Measurements from ENCODE around the gene S1PR1.
"Not testable (repeated sequence)": the region's sequence is repeated elsewhere in the genome, so short reads cannot be mapped to it uniquely, and the experiment has no call there.

Gene S1PR1

GRCh38 chr1:101220906-101221305 is 15.9 kb upstream of the S1PR1 start:
- no peak for DNase-seq

DNA sequence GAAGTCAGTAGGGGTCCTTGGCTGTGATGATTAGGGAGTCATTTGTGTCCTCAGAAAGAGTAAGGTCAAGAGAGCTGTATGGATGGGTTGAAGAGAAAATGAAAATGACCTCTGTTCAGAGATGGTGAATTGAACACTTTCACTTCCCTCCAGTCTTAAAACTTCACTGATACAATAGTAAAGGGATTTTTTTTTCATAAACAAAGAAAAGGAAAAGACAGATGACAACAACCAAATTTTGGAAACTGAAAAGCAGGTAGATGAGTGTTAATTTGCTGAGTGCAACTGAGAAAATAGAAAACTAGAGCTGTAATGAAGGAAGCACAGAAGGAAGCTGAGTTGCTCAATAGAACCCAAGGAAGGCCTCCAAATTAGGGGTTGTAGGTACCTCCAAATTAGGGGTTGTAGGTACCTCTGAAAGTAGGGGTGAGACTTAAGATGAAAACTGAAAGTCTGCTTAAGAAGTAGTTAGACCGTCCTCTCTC is 14.8 kb upstream of the S1PR1 start:
- no peak for DNase-seq

DNA sequence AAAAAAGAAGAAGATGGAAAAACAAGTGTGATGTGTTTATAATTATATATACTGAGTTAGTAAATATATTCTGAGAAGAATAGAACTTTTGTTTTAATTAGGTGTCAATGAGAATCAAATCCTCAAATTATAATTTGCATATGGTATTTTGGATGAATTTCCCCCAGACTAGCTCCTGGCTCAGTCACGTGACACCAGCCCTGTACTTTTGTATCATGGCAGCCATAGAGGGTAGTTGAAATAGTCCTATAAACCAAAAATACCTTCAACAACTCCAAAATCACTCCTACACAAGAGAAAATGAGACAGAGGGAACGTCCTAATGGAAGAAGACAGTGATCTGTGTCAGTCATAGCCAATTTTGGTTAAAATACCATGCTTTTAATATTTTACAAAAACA is 9.0 kb upstream of the S1PR1 start:
- no peak for DNase-seq

DNA sequence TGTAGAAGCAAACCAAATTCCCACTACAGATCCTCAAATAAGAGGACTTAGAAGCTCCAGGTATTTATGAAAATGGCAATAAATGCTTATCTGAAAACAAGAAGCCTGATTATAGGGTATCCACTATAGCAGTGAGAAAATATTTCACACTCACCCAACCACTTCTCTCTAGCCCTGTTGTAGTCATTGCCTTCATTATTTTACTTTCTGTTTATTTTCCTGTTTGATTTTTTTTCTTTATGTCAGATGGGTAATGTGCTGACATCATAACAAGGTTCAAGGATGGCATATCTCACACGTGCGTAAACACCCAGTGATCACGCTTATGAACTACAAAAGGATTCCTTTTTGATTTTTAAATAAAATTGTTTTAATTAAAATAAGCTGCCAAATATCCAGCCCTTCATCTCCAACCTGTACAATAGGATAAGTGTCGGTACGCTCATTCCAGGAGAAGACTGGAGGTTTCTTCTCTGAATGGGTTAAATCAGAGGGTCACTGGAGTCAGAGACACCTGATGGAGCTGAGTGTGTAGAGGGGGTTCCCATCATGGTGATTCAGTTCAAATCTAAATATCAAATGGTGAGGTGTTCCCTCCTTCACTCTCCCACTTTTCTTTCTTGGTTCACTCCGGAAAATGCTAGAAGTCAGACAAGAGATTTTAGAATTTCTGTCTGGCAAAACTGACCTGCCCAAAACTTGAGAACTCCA is 8.2 kb upstream of the S1PR1 start:
- no peak for DNase-seq

GRCh38 chr1:101232182-101232581 is 4.6 kb upstream of the S1PR1 start:
- DNase-seq: not testable (repeated sequence)

- peak; percentile 28 for DNase-seq
Measured at GRCh38 chr1:101233495-101233894, 3.3 kb upstream of the S1PR1 start.

DNA sequence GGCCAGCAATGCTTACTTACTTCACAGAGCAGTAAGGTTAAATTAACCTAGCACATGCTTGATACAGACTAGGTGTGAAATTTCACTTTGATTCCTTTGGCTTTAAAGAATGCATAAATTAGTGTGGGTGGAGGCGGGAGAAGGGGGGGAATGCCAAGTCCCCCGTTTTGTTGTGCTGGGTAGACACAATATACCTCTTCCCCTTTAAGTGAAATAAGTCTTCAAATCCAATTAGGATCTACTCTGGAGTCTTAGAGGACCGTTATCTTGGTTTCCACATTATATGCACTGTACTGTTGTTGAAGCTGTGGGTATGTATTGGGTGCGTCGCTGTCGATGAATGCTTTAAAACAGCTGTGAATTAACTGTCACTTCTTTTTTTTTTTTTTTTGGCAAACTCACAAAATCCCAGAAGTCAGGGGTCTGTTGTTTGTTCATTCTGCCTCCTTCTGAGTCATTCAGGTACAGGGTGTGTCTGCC is 1.6 kb upstream of the S1PR1 start:
- no peak for DNase-seq

DNA sequence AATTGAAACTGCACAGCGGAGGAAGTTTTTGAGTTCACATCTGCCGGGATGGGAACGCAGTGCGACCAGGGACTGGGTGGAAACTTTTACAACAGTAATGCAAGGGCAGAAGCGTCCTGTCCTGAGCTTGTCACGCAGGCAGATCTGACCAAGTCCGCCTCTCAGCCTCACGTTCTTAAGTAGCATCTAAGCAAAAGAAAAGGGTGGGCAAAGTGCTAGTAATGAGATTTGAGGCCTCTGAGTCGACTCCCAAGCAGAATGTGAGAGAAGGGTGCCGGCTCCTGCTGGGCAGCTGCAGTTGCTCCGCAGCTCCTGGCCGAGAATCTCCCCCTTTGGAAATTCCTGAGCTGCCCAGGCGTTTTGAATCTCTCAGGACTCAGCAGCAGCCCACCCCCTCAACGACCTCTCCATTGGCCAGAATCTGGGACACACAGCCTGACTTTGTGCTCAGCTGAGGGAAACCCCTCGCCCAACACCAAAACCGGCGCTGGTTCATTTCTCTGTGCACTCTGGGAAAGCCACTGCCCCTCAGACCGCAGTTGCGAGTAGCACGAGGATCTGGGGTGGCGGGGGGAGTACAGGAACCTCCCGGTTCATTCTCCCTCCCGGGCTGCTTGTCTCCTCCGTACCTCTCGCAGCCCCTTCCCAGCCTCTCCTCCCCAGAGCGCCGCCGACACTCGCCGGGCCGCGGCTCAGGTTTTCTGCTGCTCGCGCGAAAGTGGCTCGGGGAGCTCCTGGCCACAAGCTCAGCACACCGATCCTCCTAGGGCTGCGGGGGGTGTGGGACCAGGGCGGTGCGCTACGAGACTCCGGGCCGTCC is 913 bp upstream of the S1PR1 start:
- peak; percentile 75 for DNase-seq

DNA sequence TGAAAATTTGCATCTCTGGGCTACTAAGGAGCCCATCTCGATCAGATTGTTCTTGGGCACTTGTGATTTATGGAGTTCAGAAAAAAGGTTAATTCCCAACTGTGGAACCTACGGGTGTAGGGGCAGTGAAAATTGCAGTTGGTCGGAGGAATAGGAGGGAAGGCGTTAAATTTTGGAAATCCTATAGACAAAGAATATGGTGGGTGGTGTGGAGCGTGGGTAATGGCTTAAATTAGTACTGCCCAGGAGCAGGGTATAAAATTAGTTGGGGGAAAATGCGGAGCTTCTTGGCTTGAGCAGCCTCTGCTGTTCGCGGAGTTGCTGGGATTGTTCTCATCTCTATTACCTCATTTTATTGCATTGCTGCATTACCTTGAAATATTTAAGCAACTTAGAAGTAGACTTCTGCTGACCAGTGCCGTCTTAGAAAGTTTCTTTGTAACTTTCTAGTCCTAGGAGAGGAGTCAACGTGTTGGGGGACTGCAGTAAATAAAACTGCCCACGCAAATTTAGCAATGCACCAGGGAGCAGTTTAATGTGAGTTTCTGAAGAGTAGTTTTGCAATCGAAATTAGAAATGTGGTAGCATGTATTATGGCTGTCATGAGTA is 514 bp downstream of the S1PR1 start:
- DNase-seq: peak; percentile 73

GRCh38 chr1:101238031-101238628 is 1.3 kb downstream of the S1PR1 start:
- DNase-seq: peak; percentile 62

- DNase-seq: peak; percentile 98
Measured at GRCh38 chr1:101238681-101239094, 1.9 kb downstream of the S1PR1 start.

GRCh38 chr1:101239095-101240040 is 2.5 kb downstream of the S1PR1 start:
- DNase-seq: peak; percentile 62

- no peak for DNase-seq
Measured at GRCh38 chr1:101240041-101240430, 3.2 kb downstream of the S1PR1 start.

DNA sequence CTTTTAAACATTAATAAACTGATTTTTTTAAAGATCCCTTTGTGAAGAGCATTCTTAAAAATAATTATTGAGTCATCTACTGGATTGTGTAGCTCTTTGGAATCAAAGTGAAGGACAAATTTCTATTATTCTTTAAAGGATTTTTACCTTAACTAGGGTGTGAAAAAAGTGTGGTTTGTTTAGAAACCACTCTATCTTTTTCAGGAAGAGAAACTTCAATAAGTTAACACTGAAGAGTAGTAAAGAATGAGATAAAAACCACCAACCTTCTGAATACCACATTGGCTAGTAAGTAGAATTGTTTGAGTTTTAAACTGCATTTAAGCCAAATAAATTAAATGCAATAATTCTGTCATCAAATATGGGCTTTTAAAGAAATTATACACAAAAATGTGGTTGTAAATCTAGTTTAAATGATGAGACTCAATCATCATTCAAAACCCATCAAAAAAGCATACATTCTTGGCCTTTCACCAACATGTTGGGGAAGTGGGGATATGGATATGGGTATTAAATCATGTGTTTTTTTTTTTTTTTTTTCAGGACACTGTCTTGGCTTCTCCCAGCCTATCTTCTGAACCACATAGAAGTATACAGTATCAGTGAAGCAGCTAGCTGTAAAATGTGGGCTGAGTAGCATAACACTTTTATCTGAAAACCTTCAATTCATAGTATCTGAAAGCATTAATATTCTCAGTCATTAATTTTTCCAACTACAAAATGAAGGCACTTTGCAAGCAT is 4.8 kb downstream of the S1PR1 start:
- no peak for DNase-seq

GRCh38 chr1:101242324-101243050 is 5.7 kb downstream of the S1PR1 start:
- no peak for DNase-seq

DNA sequence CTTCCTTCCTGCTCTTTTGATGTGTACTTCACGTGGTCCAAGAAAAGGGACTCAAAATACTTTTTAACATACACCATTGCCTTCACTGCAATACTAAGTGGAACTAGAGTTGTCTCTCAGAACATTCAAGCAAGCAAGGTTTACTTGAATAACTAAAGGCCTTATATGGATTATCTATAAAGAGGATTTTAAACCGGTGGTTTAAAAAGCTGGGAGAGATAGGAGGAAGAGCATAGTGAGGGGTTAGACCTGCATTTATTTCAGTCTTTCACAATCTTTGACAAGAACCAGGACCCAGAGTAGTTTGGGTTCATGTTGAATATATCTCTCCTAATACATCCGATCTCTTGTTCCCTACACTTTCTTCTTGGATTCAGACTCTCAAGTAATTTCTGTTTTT is 6.9 kb downstream of the S1PR1 start:
- DNase-seq: no peak

DNA sequence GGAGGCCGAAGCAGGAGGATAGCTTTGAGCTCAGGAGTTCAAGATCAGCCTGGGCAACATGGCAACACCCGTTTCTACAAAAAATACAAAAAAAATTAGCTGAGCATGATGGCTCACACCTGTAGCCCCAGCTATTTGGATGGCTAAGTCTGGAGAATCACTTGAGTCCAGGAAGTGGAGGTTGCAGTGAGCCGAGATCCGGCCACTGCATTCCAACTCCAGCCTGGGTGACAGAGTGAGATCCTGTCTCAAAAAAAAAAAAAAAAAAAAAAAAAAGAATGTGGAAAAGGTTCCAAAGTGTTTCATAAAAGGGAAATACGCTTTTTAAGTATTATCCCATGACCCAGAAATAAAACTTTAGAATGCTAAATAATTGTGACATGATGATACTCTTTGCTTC is 8.0 kb downstream of the S1PR1 start:
- DNase-seq: no peak

- DNase-seq: no peak
Measured at GRCh38 chr1:101245246-101245927, 8.6 kb downstream of the S1PR1 start.

GRCh38 chr1:101247404-101248287 is 10.8 kb downstream of the S1PR1 start:
- no peak for DNase-seq
